WTC11 (cell line): ENCODE measurements around the gene HJURP. TPM values are rescaled to one million over a fixed set of nuclear protein-coding genes. Genes with fewer than 3 reads are reported as not detected.

ENCODE experiments used
- ATAC-seq: fragments of 200-7000 bp; cut with Tn5 transposase; 2 replicates; pipeline ENCODE4 v1.10.0; 2021; ENCODE audit warnings: mild to moderate bottlenecking, moderate library complexity
- CTCF ChIA-PET: fragments of 300-600 bp; sonication (Branson Sonifier 250); formaldehyde crosslinking; loops from one replicate; lab custom pipeline; 2021; ENCODE audit warnings: antibody characterized with exemption; lab: Charles Lee
- POLR2A ChIA-PET: fragments of 350-600 bp; sonication (Branson Sonifier 250); formaldehyde crosslinking; loops from one replicate; lab custom pipeline; 2021; ENCODE audit warnings: antibody characterized with exemption; lab: Charles Lee
- DNase-seq: peaks from one replicate; pipeline ENCODE4 v3.0.0; 2021; ENCODE audit warnings: low spot score
- H3K27ac Mint-ChIP-seq: 2 replicates; pipeline ENCODE4 v1.8.0; 2021; ENCODE audit warnings: mixed read lengths
- H3K27me3 Mint-ChIP-seq: 2 replicates; pipeline ENCODE4 v1.8.0; 2021; ENCODE audit warnings: low read depth, mild to moderate bottlenecking, moderate library complexity, mixed read lengths
- H3K36me3 Mint-ChIP-seq: 2 replicates; pipeline ENCODE4 v1.8.0; 2021; ENCODE audit warnings: mixed read lengths
- H3K4me1 Mint-ChIP-seq: 2 replicates; pipeline ENCODE4 v1.8.0; 2022; ENCODE audit warnings: mixed read lengths
- H3K4me3 Mint-ChIP-seq: 2 replicates; pipeline ENCODE4 v1.8.0; 2021; ENCODE audit warnings: mild to moderate bottlenecking, moderate library complexity, mixed read lengths
- H3K9me3 Mint-ChIP-seq: 2 replicates; pipeline ENCODE4 v1.8.0; 2021; ENCODE audit warnings: mixed read lengths
- ATF1 ChIP-seq: sonication (generic); formaldehyde crosslinking; IDR thresholded peaks from 2 replicates; pipeline ENCODE4 v1.8.1; 2023; ENCODE audit warnings: mild to moderate bottlenecking, moderate library complexity, missing genetic modification reagents
- ATF2 ChIP-seq: sonication (generic); formaldehyde crosslinking; IDR thresholded peaks from 2 replicates; pipeline ENCODE4 v1.8.1; 2022; ENCODE audit warnings: low read depth, missing genetic modification reagents, borderline replicate concordance
- CREB1 ChIP-seq: sonication (generic); formaldehyde crosslinking; IDR thresholded peaks from 2 replicates; pipeline ENCODE4 v1.8.0; 2023; ENCODE audit warnings: mild to moderate bottlenecking, missing genetic modification reagents
- CREM ChIP-seq: sonication (generic); formaldehyde crosslinking; IDR thresholded peaks from 2 replicates; pipeline ENCODE4 v1.8.1; 2022; ENCODE audit warnings: mild to moderate bottlenecking, missing genetic modification reagents, moderate library complexity
- ERG ChIP-seq: fragments of 250-450 bp; sonication (Bioruptor Pico); IDR thresholded peaks from 2 replicates; pipeline ENCODE4 v1.8.0; 2021; ENCODE audit warnings: mild to moderate bottlenecking
- IRF2 ChIP-seq: sonication (generic); formaldehyde crosslinking; IDR thresholded peaks from 2 replicates; pipeline ENCODE4 v1.8.0; 2022; ENCODE audit warnings: low read depth, missing genetic modification reagents, borderline replicate concordance
- MYBL2 ChIP-seq: sonication (generic); formaldehyde crosslinking; IDR thresholded peaks from 2 replicates; pipeline ENCODE4 v1.8.1; 2023; ENCODE audit warnings: mild to moderate bottlenecking, moderate library complexity, missing genetic modification reagents
- NFYB ChIP-seq: sonication (generic); formaldehyde crosslinking; conservative IDR thresholded peaks from 2 replicates; pipeline ENCODE4 v1.8.0; 2022; ENCODE audit warnings: low read depth, missing genetic modification reagents
- NR1H2 ChIP-seq: sonication (generic); formaldehyde crosslinking; IDR thresholded peaks from 2 replicates; pipeline ENCODE4 v1.9.0; 2021; ENCODE audit warnings: mild to moderate bottlenecking, moderate library complexity, missing genetic modification reagents
- NR2C2 ChIP-seq: sonication (generic); formaldehyde crosslinking; IDR thresholded peaks from 2 replicates; pipeline ENCODE4 v1.8.0; 2022; ENCODE audit warnings: mild to moderate bottlenecking, missing genetic modification reagents
- NR3C1 ChIP-seq: sonication (generic); formaldehyde crosslinking; conservative IDR thresholded peaks from 2 replicates; pipeline ENCODE4 v1.8.1; 2023; ENCODE audit warnings: low read depth, mild to moderate bottlenecking, missing genetic modification reagents
- SOX15 ChIP-seq: fragments of 250-450 bp; sonication (Bioruptor Pico); IDR thresholded peaks from 2 replicates; pipeline ENCODE4 v1.9.0; 2021; ENCODE audit warnings: mild to moderate bottlenecking
- TEAD4 ChIP-seq: sonication (generic); formaldehyde crosslinking; IDR thresholded peaks from 2 replicates; pipeline ENCODE4 v1.8.0; 2022; ENCODE audit warnings: mild to moderate bottlenecking, missing genetic modification reagents
- TP53 ChIP-seq: sonication (generic); formaldehyde crosslinking; IDR thresholded peaks from 2 replicates; pipeline ENCODE4 v1.8.1; 2023; ENCODE audit warnings: mild to moderate bottlenecking, missing genetic modification reagents
- USF2 ChIP-seq: sonication (generic); formaldehyde crosslinking; IDR thresholded peaks from 2 replicates; pipeline ENCODE4 v1.8.1; 2023; ENCODE audit warnings: mild to moderate bottlenecking, missing genetic modification reagents, moderate library complexity
- ZNF263 ChIP-seq: sonication (generic); formaldehyde crosslinking; IDR thresholded peaks from 2 replicates; pipeline ENCODE4 v1.8.1; 2022; ENCODE audit warnings: low read depth, mild to moderate bottlenecking, moderate library complexity, missing genetic modification reagents
- ZNF317 ChIP-seq: sonication (generic); formaldehyde crosslinking; IDR thresholded peaks from 2 replicates; pipeline ENCODE4 v1.8.1; 2023; ENCODE audit warnings: low read depth, mild to moderate bottlenecking, moderate library complexity, missing genetic modification reagents, borderline replicate concordance
- ZNF425 ChIP-seq: fragments of 250-450 bp; sonication (Bioruptor Pico); conservative IDR thresholded peaks from 2 replicates; pipeline ENCODE4 v1.9.0; 2021; ENCODE audit warnings: mild to moderate bottlenecking
- total RNA-seq: library from RNA; stranded (reverse); gene quantifications from 3 replicates; pipeline ENCODE4 v1.2.3, GENCODE V29; 2021
- TF ChIP-seq, protein P1 (sequence below): sonication (generic); formaldehyde crosslinking; IDR thresholded peaks from 2 replicates; pipeline ENCODE4 v1.8.1; 2022; ENCODE audit warnings: mild to moderate bottlenecking, moderate library complexity, missing genetic modification reagents
- TF ChIP-seq, protein P2 (sequence below): sonication (generic); formaldehyde crosslinking; IDR thresholded peaks from 2 replicates; pipeline ENCODE4 v1.8.1; 2023; ENCODE audit warnings: mild to moderate bottlenecking, missing genetic modification reagents, moderate library complexity
- TF ChIP-seq, protein P3 (sequence below): sonication (generic); formaldehyde crosslinking; IDR thresholded peaks from 2 replicates; pipeline ENCODE4 v1.8.1; 2023; ENCODE audit warnings: mild to moderate bottlenecking, moderate library complexity, missing genetic modification reagents

Gene HJURP
- total RNA-seq, 1 experiment from 2014 or later = 83.7 TPM

DNA sequence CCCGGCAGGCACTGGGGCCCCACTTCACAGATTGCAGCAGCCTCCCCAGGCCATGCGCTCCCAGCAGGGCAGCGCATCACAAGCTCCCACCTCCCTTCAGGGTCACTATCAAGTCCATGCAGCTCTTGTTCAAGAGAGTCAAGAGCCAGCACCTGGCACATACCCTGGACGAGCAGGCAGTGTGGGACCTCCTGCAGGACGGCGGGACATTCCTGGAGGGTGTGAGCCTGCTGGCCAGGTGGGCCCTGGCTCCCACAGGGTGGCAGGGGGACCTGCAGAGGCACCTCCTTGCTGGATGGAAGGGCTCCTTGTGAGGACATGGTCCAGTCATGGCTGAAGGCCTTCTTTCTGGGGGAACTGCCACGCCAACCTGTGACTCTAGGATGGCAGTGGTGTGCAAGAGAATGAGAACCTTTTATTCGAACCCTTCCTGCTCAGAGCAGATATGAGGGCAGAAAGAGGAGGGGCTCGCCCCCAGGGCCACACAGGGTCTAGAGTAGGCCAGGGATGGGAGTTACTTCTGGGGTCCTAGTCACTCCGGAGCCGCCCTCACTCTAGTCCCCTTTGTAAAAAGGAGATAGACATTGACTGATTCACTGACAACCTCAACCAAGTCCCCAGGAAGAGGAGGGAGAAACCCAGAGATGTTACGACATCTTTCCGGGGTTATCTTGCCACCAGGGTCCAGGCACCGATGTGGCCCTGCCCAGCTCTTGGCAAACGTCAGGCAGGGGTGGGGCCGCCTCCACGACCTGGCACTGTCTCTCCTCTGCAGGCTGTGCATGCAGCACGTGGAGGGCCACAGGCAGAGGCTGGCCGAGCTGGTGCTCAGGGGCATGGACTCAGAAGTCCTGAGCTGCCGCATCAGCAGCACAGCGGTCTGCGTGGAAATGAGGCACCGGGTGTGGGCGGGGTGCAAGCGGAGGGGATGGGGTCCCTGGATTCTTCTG lies 31.3 kb downstream of the HJURP start (continued):
- TF ChIP-seq ZNF425 (CRISPR knock-in tag) (no peak), USF2 (CRISPR knock-in tag) (no peak), NR3C1 (CRISPR knock-in tag) (no peak), ATF1 (CRISPR knock-in tag) (no peak), TEAD4 (no peak), CREM (CRISPR knock-in tag) (no peak)

DNA sequence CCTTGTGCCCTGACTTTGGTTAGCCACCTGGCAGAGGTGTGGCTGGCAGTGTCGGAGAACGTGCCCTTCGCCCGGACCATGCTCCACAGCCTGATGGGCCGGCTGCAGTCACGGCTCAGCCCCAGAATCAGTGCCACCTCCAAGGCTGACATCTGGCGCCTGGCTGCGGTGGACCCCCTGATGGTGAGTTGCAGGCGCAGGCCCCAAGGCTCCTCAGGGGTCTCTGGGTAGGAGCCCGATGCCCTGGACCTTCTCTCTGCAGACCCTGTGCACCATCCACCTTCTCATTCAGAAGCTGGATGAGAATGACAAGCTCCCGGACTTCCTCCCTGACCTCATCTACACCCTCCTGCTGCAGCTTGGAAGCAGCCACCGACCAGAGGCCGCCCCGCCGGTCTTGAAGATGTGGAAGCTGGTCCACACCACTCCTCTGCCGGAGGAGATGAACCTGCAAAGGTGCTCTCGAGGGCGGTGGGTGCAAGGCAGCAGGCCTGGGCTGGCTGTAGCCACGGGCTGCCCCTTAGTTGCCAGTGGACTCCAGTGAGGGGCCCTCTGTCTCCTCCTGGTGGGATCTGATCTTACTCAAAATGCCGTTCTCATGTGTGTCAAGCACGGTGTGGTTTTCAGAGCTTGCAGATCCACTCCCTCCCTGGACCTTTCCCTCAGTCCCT lies 32.1 kb downstream of the HJURP start:
- ChIA-PET CTCF (no interaction called here), POLR2A (no interaction called here)
- ATAC-seq (no peak), DNase-seq (no peak)
- no peaks in the 10 kb centered on the region for H3K27me3 Mint-ChIP-seq
- no peak overlapping the region for H3K27ac Mint-ChIP-seq
- TF ChIP-seq ERG (CRISPR knock-in tag) (no peak), NR1H2 (no peak), CREB1 (no peak), NR2C2 (no peak)
- TF ChIP-seq, protein P1, sequence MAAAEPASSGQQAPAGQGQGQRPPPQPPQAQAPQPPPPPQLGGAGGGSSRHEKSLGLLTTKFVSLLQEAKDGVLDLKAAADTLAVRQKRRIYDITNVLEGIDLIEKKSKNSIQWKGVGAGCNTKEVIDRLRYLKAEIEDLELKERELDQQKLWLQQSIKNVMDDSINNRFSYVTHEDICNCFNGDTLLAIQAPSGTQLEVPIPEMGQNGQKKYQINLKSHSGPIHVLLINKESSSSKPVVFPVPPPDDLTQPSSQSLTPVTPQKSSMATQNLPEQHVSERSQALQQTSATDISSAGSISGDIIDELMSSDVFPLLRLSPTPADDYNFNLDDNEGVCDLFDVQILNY (CRISPR knock-in tag) = no peak
- no peak overlapping the region for H3K4me3 Mint-ChIP-seq
- peaks cover 5% of the 10 kb centered on the region; the same call in 1 of the 2 replicates for H3K4me1 Mint-ChIP-seq
- H3K9me3 Mint-ChIP-seq = peaks cover 4% of the 10 kb centered on the region; the same call in 1 of the 2 replicates
- no peaks in the 10 kb centered on the region for H3K36me3 Mint-ChIP-seq

DNA sequence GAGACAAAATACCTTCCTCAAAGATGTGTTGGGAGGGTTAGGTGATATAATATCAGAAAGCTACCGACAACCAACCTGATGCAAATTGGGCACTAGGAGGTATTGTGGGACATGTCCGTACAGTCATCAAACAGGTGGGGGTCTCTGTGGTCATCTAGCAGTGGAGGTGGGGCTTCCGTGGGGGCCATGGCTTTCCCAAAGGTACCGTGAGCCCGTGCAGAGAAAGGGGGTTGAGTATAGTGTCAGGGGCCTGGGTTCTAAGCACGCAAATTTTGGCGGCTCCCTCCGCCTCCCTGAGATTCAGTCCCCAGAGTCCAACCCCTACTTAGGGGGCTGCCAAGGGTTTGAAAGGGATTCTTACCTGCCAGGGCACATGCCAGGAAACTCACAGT lies 32.6 kb downstream of the HJURP start:
- DNase-seq = no peak
- Mint-ChIP-seq H3K4me3 (no peak overlapping the region), H3K4me1 (peaks cover 5% of the 10 kb centered on the region; the same call in 1 of the 2 replicates), H3K36me3 (no peaks in the 10 kb centered on the region), H3K27ac (no peak overlapping the region), H3K27me3 (no peaks in the 10 kb centered on the region), H3K9me3 (peaks cover 4% of the 10 kb centered on the region; the same call in 1 of the 2 replicates)
- ATAC-seq = no peak
- CTCF ChIA-PET = no interaction called here
- POLR2A ChIA-PET = no interaction called here
- TF ChIP-seq ZNF263 (CRISPR knock-in tag) = no peak
- no peak for TF ChIP-seq IRF2 (CRISPR knock-in tag)
- no peak for TF ChIP-seq ZNF317
- TF ChIP-seq, protein P2, sequence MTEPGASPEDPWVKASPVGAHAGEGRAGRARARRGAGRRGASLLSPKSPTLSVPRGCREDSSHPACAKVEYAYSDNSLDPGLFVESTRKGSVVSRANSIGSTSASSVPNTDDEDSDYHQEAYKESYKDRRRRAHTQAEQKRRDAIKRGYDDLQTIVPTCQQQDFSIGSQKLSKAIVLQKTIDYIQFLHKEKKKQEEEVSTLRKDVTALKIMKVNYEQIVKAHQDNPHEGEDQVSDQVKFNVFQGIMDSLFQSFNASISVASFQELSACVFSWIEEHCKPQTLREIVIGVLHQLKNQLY (CRISPR knock-in tag) = no peak
- no peak for TF ChIP-seq ATF2 (CRISPR knock-in tag)
- TF ChIP-seq, protein P3, sequence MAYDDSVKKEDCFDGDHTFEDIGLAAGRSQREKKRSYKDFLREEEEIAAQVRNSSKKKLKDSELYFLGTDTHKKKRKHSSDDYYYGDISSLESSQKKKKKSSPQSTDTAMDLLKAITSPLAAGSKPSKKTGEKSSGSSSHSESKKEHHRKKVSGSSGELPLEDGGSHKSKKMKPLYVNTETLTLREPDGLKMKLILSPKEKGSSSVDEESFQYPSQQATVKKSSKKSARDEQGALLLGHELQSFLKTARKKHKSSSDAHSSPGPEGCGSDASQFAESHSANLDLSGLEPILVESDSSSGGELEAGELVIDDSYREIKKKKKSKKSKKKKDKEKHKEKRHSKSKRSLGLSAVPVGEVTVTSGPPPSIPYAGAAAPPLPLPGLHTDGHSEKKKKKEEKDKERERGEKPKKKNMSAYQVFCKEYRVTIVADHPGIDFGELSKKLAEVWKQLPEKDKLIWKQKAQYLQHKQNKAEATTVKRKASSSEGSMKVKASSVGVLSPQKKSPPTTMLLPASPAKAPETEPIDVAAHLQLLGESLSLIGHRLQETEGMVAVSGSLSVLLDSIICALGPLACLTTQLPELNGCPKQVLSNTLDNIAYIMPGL = no peak
- TF ChIP-seq NFYB (CRISPR knock-in tag) = no peak
- no peak for TF ChIP-seq SOX15 (CRISPR knock-in tag)
- TF ChIP-seq TP53 (CRISPR knock-in tag) = no peak
- TF ChIP-seq MYBL2 (CRISPR knock-in tag) = no peak
